H1 (cell line): Measurements from ENCODE around the gene OPN1SW. TPM values are rescaled to one million over a fixed set of nuclear protein-coding genes. Genes with fewer than 3 reads are reported as not detected.

Experiments used
- CHD7 ChIP-seq: fragments of 300-600 bp; sonication (generic); IDR thresholded peaks from 2 replicates; pipeline ENCODE4 v1.7.1; 2012; ENCODE audit warnings: low read length, moderate library complexity, mild to moderate bottlenecking, inconsistent platforms; ENCODE audit not compliant: insufficient replicate concordance
- KDM4A ChIP-seq: IDR thresholded peaks from one replicate; pipeline ENCODE4 v1.7.1; 2012; ENCODE audit warnings: low read depth, mild to moderate bottlenecking, moderate library complexity, low read length, inconsistent platforms; ENCODE audit not compliant: severe bottlenecking
- POLR2AphosphoS5 ChIP-seq: IDR thresholded peaks from 2 replicates; pipeline ENCODE4 v1.6.1; 2011; ENCODE audit warnings: low read depth, low read length
- TBP ChIP-seq: IDR thresholded peaks from 2 replicates; pipeline ENCODE4 v1.6.1; 2011; ENCODE audit warnings: low read depth, low read length, improper control_type of control experiment
- polyA plus RNA-seq, 7 experiments: library from polyadenylated mRNA; depleted of rRNA in 3 of 7; stranded (reverse) in 5 of 7; unstranded in 2 of 7; fragments of >200 nt in 5 of 7; fragments of 200-250 nt in 2 of 7; gene quantifications; 1 replicate in 5 of 7; 2 replicates in 1 of 7; 4 replicates in 1 of 7; pipeline versions ENCODE4 v1.2.1 to v1.2.3, GENCODE V29; 2011 to 2013; ENCODE audit warnings: missing spikeins in 2 of 7, mixed read lengths in 2 of 7
- total RNA-seq: library from RNA; stranded (reverse); fragmentation: NEBNext Ultra II Directional; extraction: Animal tissue kit (Norgen Biotek cat#: 25700); gene quantifications from 2 replicates; pipeline ENCODE4 v1.2.1, GENCODE V29; 2021

Gene OPN1SW
- total and polyA plus RNA-seq, 2 of the 8 experiments (the other 6 are each of a cell fraction or from before 2014, with no cell fraction given): not detected

GRCh38 chr7:128774029-128774689 is 1.4 kb downstream of the OPN1SW start (continued):
- TF ChIP-seq CHD7: no peak
- no peak for TF ChIP-seq TBP
- no peak for TF ChIP-seq KDM4A
- 0 out of 2 replicates have a peak, but pooled peaks have one; percentile 1 for TF ChIP-seq POLR2AphosphoS5
